ENCODE data around the gene RSPO1.

The RSPO1 gene

DNA sequence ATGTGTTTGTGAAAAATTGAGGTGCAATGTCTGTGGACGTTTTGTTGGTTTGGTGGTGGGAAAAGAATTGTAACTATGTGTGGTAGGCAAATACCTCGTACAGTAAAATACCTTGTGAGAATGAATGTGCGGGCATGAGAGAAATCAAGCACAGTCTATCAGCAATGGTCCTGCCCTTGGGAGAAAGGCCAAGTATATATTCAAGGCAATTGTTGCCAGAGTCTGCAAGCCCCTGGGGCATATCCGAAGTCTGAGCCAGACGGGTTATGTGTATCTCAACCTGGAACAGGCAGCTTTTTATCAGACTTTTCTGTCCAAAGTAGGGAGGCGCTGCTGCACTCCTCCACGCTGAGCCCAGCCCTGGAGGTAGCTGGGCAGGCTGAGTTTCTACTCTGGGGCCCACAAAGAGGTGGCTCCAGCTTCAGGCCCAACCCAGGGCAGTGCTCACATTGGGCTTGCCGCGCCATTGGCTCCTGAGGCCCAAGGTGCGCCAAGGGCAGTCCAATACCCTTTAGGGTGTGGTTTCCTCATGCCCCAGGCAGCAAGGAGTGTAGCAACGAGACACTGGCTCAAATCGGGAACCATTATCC is 29.5 kb downstream of the RSPO1 start:
- no peak overlapping the region for H2AFZ ChIP-seq (ENCODE audit: low read length)
- no peak overlapping the region for H3K4me2 ChIP-seq (ENCODE audit: low read depth, low read length)
- H3K9me3 ChIP-seq (replicated peaks; ENCODE audit: insufficient read depth, low read length), result no peaks in the 10 kb centered on the region
- H3K4me3 ChIP-seq (ENCODE audit: low read length), result no peak overlapping the region
- H4K20me1 ChIP-seq (ENCODE audit: insufficient read depth, low read length), result no peaks in the 10 kb centered on the region
- H3K27me3 ChIP-seq (replicated peaks; ENCODE audit: insufficient read depth, low read length), result 0 out of 2 replicates have a peak, but pooled peaks cover 5% of the 10 kb centered on the region
- no peak for DNase-seq
- no peaks in the 10 kb centered on the region for H3K9me2 ChIP-seq (replicated peaks; ENCODE audit: insufficient read depth, low read length)
- no peak for TF ChIP-seq EZH2phosphoT487 (IDR thresholded peaks at IDR 0.05; ENCODE audit: low read length)
- no peak for TF ChIP-seq EZH2 (optimal IDR thresholded peaks at IDR 0.05; ENCODE audit: low read depth, low read length)
- TF ChIP-seq, protein P1, sequence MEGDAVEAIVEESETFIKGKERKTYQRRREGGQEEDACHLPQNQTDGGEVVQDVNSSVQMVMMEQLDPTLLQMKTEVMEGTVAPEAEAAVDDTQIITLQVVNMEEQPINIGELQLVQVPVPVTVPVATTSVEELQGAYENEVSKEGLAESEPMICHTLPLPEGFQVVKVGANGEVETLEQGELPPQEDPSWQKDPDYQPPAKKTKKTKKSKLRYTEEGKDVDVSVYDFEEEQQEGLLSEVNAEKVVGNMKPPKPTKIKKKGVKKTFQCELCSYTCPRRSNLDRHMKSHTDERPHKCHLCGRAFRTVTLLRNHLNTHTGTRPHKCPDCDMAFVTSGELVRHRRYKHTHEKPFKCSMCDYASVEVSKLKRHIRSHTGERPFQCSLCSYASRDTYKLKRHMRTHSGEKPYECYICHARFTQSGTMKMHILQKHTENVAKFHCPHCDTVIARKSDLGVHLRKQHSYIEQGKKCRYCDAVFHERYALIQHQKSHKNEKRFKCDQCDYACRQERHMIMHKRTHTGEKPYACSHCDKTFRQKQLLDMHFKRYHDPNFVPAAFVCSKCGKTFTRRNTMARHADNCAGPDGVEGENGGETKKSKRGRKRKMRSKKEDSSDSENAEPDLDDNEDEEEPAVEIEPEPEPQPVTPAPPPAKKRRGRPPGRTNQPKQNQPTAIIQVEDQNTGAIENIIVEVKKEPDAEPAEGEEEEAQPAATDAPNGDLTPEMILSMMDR (IDR thresholded peaks at IDR 0.05; ENCODE audit: low read length), result no peak
- no peaks in the 10 kb centered on the region for H3K36me3 ChIP-seq (replicated peaks; ENCODE audit: insufficient read depth, low read length)
- no peak overlapping the region for H3K9ac ChIP-seq (ENCODE audit: low read length)
- no peaks in the 10 kb centered on the region for H3K79me2 ChIP-seq (ENCODE audit: low read length)
- no peak overlapping the region for H3K27ac ChIP-seq (ENCODE audit: low read length)
- no peaks in the 10 kb centered on the region for H3F3A ChIP-seq (ENCODE audit: insufficient read depth, low read length)
- H3K4me1 ChIP-seq (ENCODE audit: low read length), result peaks cover 19% of the 10 kb centered on the region

DNA sequence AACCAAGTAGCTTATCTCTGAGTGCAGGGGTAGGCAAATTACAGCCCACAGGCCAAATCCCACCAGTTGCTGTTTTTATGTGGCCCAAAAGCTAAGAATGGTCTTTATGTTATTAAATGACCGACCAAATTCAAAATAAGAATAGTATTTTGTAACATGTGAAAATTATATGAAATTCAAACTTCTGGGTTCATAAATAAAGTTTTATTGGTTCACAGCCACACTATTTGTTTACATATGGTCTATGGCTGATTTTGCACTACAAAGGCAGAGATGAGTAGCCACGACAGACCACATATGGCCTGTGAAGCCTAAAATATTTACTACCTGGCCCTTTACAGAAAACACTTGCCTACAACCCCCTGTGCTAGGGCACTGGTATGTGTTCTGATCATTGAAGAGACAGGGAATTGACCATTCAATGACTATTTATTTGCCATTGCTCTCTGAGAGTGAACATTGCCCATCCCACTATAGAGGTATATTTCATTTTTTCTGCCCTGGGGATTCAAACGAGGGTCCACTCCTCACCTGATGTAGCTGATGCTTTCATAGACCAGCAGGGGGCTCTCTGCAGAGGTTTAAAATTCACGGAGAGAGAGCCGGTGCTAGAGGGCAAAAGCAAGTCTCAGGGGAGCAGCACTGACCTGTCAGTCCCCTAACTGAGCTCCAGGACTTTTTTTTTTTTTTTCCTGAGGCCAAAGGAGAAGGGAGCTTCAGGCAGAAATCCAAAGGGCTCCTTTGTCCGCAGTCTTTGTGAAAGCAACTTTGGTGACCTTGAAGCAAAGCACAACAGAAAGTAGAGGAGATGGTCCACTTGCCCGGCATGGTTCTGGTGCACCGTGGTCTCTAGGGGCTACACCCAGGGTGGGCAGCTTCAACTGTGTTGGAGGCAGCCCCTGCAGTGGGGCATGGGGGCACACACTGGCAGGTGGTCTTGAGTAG is 31.7 kb downstream of the RSPO1 start:
- H3K9me2 ChIP-seq (replicated peaks; ENCODE audit: insufficient read depth, low read length), result no peaks in the 10 kb centered on the region
- H3K9me3 ChIP-seq (replicated peaks; ENCODE audit: insufficient read depth, low read length), result no peaks in the 10 kb centered on the region
- no peaks in the 10 kb centered on the region for H3F3A ChIP-seq (ENCODE audit: insufficient read depth, low read length)
- no peaks in the 10 kb centered on the region for H3K27me3 ChIP-seq (replicated peaks; ENCODE audit: insufficient read depth, low read length)
- H3K4me2 ChIP-seq (ENCODE audit: low read depth, low read length), result peak overlapping the region; percentile 27; the same call in 1 of the 2 replicates
- H3K4me3 ChIP-seq (ENCODE audit: low read length), result no peak overlapping the region
- TF ChIP-seq, protein P1 (IDR thresholded peaks at IDR 0.05; ENCODE audit: low read length), result peak; percentile 86
- no peak for TF ChIP-seq EZH2phosphoT487 (IDR thresholded peaks at IDR 0.05; ENCODE audit: low read length)
- no peak overlapping the region for H3K27ac ChIP-seq (ENCODE audit: low read length)
- H3K36me3 ChIP-seq (replicated peaks; ENCODE audit: insufficient read depth, low read length), result no peaks in the 10 kb centered on the region
- no peaks in the 10 kb centered on the region for H4K20me1 ChIP-seq (ENCODE audit: insufficient read depth, low read length)
- peak overlapping the region; percentile 11; the same call in 1 of the 2 replicates for H2AFZ ChIP-seq (ENCODE audit: low read length)
- H3K4me1 ChIP-seq (ENCODE audit: low read length), result peaks cover 7% of the 10 kb centered on the region; the same call in 1 of the 2 replicates
- peak; percentile 64 for DNase-seq
- no peak overlapping the region for H3K9ac ChIP-seq (ENCODE audit: low read length)
- no peaks in the 10 kb centered on the region for H3K79me2 ChIP-seq (ENCODE audit: low read length)

DNA sequence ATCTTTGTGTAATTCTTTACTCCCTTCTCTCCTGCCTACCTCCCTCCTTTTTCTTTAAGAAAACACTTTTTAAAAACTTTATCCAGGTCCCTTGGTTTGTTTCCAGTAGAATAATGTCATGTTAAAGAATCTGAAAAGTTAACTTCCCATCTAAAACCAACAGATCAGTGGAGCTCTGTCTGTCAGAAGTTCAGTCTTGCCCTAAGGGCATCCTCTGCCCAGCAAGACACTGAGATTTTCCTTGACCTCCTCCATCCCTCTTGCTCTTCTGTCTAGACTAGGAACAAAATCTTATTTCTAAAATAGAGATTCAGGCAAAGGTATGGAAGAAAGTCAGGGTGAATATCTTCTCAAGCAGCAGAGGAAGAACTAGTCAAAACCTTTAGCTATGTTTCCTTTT is 33.3 kb downstream of the RSPO1 start:
- Histone ChIP-seq H3K27me3 (replicated peaks; ENCODE audit: insufficient read depth, low read length) (no peaks in the 10 kb centered on the region), H3F3A (ENCODE audit: insufficient read depth, low read length) (no peaks in the 10 kb centered on the region), H3K4me3 (ENCODE audit: low read length) (no peak overlapping the region), H3K9me3 (replicated peaks; ENCODE audit: insufficient read depth, low read length) (no peaks in the 10 kb centered on the region), H3K36me3 (replicated peaks; ENCODE audit: insufficient read depth, low read length) (no peaks in the 10 kb centered on the region), H4K20me1 (ENCODE audit: insufficient read depth, low read length) (no peaks in the 10 kb centered on the region), H3K9ac (ENCODE audit: low read length) (no peak overlapping the region), H3K4me1 (ENCODE audit: low read length) (peaks cover 5% of the 10 kb centered on the region), H3K27ac (ENCODE audit: low read length) (no peak overlapping the region), H3K9me2 (replicated peaks; ENCODE audit: insufficient read depth, low read length) (no peaks in the 10 kb centered on the region), H2AFZ (ENCODE audit: low read length) (no peak overlapping the region), H3K4me2 (ENCODE audit: low read depth, low read length) (no peak overlapping the region), H3K79me2 (ENCODE audit: low read length) (no peaks in the 10 kb centered on the region)
- no peak for TF ChIP-seq EZH2phosphoT487 (IDR thresholded peaks at IDR 0.05; ENCODE audit: low read length)
- TF ChIP-seq, protein P1 (IDR thresholded peaks at IDR 0.05; ENCODE audit: low read length), result no peak
- TF ChIP-seq EZH2 (optimal IDR thresholded peaks at IDR 0.05; ENCODE audit: low read depth, low read length), result no peak
- DNase-seq, result no peak

Data from MM.1S (cell line).